ENCODE results near the gene KCNS3. TPM values are rescaled to one million over a fixed set of nuclear protein-coding genes. Genes with fewer than 3 reads are reported as not detected.

The KCNS3 gene
- total and polyA plus RNA-seq, 9 of the 15 experiments (the other 6 are each of a cell fraction or from before 2014, with no cell fraction given): 0.01 to 0.75 (median 0.25) TPM

DNA sequence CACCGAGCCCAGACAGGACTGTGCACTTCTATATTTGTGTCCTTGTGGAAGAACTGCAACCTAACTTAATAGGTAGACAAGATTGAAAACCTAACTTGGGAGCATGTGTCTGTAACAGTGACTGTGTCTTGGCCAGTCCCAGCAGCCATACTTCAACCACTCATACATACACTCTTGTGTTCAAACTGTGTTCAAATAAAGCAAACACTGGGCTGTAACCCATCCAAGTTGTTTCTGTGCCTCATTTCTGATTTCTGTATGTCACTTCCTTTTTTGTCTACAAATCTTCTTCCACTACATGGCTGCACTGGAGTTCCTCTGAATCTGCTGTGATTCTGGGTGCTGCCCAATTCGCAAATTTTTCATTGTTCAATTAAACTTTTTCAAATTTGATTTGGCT is 31.2 kb upstream of the KCNS3 start:
- no peak for ATAC-seq
- Histone ChIP-seq H3K4me1 (replicated peaks in 1 of 2; ENCODE audit: control insufficient read depth in 2 of 2, insufficient read depth in 2 of 2, low read length in 2 of 2) (no peaks in the 10 kb centered on the region), H4K20me1 (replicated peaks; ENCODE audit: control insufficient read depth, insufficient read depth, low read length) (no peaks in the 10 kb centered on the region), H3K4me2 (ENCODE audit: insufficient read depth, low read length) (no peak overlapping the region), H3K27ac (ENCODE audit: extremely low read depth, low read depth, low read length) (no peak overlapping the region), H3K36me3 (ENCODE audit: control insufficient read depth, insufficient read depth, low read length) (no peaks in the 10 kb centered on the region), H3K9me3 (replicated peaks; ENCODE audit: control insufficient read depth, insufficient read depth, low read depth, low read length) (no peaks in the 10 kb centered on the region), H3K27me3 (ENCODE audit: control insufficient read depth in 2 of 2, insufficient read depth in 2 of 2, low read length in 2 of 2) (no peaks in the 10 kb centered on the region), H3K4me3 (no peak overlapping the region), H3K79me2 (ENCODE audit: control insufficient read depth, insufficient read depth, low read length) (no peaks in the 10 kb centered on the region), H3K9me1 (ENCODE audit: control insufficient read depth, insufficient read depth, low read length) (no peaks in the 10 kb centered on the region), H3K9ac (ENCODE audit: insufficient read depth in 1 of 2, low read depth in 2 of 2, low read length in 2 of 2) (no peak overlapping the region), H2AFZ (ENCODE audit: low read depth, low read length) (no peak overlapping the region)
- BruUV-seq (replicated peaks): no TSS peak
- FAIRE-seq: no peak
- 0% methylated on average over 2 of the region's 2 CpGs for WGBS (ENCODE audit: insufficient coverage, low coverage, missing lambda C conversion rate)
- POLR2A ChIA-PET: no interaction called here
- DNase-seq (ENCODE audit: extremely low read depth in 1 of 4, low spot score in 3 of 4): no peak
- no peak for TF ChIP-seq FOXK2 (conservative IDR thresholded peaks at IDR 0.05 in 1 of 2, IDR thresholded peaks at IDR 0.05 in 1 of 2; ENCODE audit: low read depth in 2 of 2)
- no peak for TF ChIP-seq DIDO1 (tag; IDR thresholded peaks at IDR 0.05; ENCODE audit: low read depth)
- no peak for TF ChIP-seq KDM4B (IDR thresholded peaks at IDR 0.05; ENCODE audit: borderline replicate concordance in 2 of 2, low read depth in 1 of 2)
- intact Hi-C loops (cut with micrococcal nuclease) (no loop called here), in situ Hi-C loops (cut with MboI) (no loop called here)
- CTCF ChIA-PET (ENCODE audit: low intra/inter-chr PET ratio): no interaction called here

DNA sequence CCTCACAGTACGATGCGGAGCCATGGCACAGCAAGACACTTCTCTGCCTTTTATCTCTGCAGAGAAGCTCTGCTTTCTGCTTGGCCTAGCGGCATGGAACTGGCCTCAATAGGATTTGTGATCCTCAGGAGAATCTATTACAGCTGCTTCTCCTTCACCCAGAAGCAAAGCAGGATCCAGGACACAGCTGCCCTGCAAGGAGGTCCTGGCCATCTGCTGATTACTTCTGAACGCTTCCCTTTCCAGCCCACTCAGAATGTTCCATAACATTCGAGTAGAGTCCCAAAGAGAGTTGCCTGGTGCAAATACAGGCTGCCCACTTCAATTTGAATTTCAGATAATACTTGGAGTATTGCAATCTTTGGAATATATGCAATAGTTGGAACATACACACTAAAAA is 29.2 kb upstream of the KCNS3 start:
- H3K9me1 ChIP-seq (ENCODE audit: control insufficient read depth, insufficient read depth, low read length): no peaks in the 10 kb centered on the region
- H3K36me3 ChIP-seq (ENCODE audit: control insufficient read depth, insufficient read depth, low read length): no peaks in the 10 kb centered on the region
- POLR2A ChIA-PET: interaction anchor here (1.0 kb wide), 1 partner anchor 9 kb away, joined by 3 read pairs; no protein-coding TSS in a partner anchor
- DNase-seq (ENCODE audit: extremely low read depth in 1 of 4, low spot score in 3 of 4): no peak
- no peaks in the 10 kb centered on the region for H3K4me1 ChIP-seq (replicated peaks in 1 of 2; ENCODE audit: control insufficient read depth in 2 of 2, insufficient read depth in 2 of 2, low read length in 2 of 2)
- TF ChIP-seq ZNF121 (CRISPR knock-in tag; conservative IDR thresholded peaks at IDR 0.05) (no peak), MEIS2 (IDR thresholded peaks at IDR 0.05; ENCODE audit: partially characterized antibody) (no peak), ZNF398 (CRISPR knock-in tag; IDR thresholded peaks at IDR 0.05) (no peak), KHSRP (IDR thresholded peaks at IDR 0.05) (no peak), ILK (tag; IDR thresholded peaks at IDR 0.05; ENCODE audit: borderline replicate concordance, low read depth) (no peak)
- ATAC-seq: no peak
- no peak overlapping the region for H2AFZ ChIP-seq (ENCODE audit: low read depth, low read length)
- no peak overlapping the region for H3K27ac ChIP-seq (ENCODE audit: extremely low read depth, low read depth, low read length)
- WGBS (ENCODE audit: insufficient coverage, low coverage, missing lambda C conversion rate): 1% methylated on average over 5 of the region's 5 CpGs
- in situ Hi-C loops (cut with MboI): no loop called here
- no peak overlapping the region for H3K4me3 ChIP-seq
- H3K4me2 ChIP-seq (ENCODE audit: insufficient read depth, low read length): no peak overlapping the region
- no peaks in the 10 kb centered on the region for H3K79me2 ChIP-seq (ENCODE audit: control insufficient read depth, insufficient read depth, low read length)
- FAIRE-seq: no peak
- CTCF ChIA-PET (ENCODE audit: low intra/inter-chr PET ratio): no interaction called here
- no TSS peak for BruUV-seq (replicated peaks)
- no peak overlapping the region for H3K9ac ChIP-seq (ENCODE audit: insufficient read depth in 1 of 2, low read depth in 2 of 2, low read length in 2 of 2)
- H3K27me3 ChIP-seq (ENCODE audit: control insufficient read depth in 2 of 2, insufficient read depth in 2 of 2, low read length in 2 of 2): no peaks in the 10 kb centered on the region
- H3K9me3 ChIP-seq (replicated peaks; ENCODE audit: control insufficient read depth, insufficient read depth, low read depth, low read length): no peaks in the 10 kb centered on the region
- H4K20me1 ChIP-seq (replicated peaks; ENCODE audit: control insufficient read depth, insufficient read depth, low read length): no peaks in the 10 kb centered on the region
- intact Hi-C loops (cut with micrococcal nuclease): no loop called here
